H1 (cell line): ENCODE results near the gene HLA-DOB. TPM values are rescaled to one million over a fixed set of nuclear protein-coding genes. Genes with fewer than 3 reads are reported as not detected.
"Not testable (repeated sequence)": the region's sequence is repeated elsewhere in the genome, so short reads cannot be mapped to it uniquely, and the experiment has no call there.

ENCODE experiments used
- CTCF ChIA-PET: fragments of 300-600 bp; sonication (Branson Sonifier 250); formaldehyde crosslinking; loops from one replicate; lab custom pipeline; 2021; ENCODE audit not compliant: partially characterized antibody; lab: Charles Lee
- POLR2A ChIA-PET: fragments of 300-600 bp; sonication (Branson Sonifier 250); formaldehyde crosslinking; loops from one replicate; lab custom pipeline; 2021; ENCODE audit warnings: inconsistent platforms; ENCODE audit not compliant: partially characterized antibody; lab: Charles Lee
- DNase-seq, 2 experiments: peaks; one replicate each; pipeline versions ENCODE4 v3.0.0 to v3.0.0-alpha.2; 2010 to 2022; ENCODE audit warnings: low spot score in 2 of 2, low read depth in 1 of 2, mixed read lengths in 1 of 2
- FAIRE-seq: peaks from 2 replicates; lab custom pipeline; 2011; peaks lifted over from hg19 to GRCh38; lab: Jason Lieb, UNC
- H2AFZ ChIP-seq: 2 replicates; pipeline ENCODE4 v1.8.1; 2012; ENCODE audit warnings: low read length, inconsistent platforms
- H2AK5ac ChIP-seq: 2 replicates; pipeline ENCODE4 v1.6.1; 2013; ENCODE audit warnings: low read depth, low read length
- H2BK120ac ChIP-seq: replicated peaks from 2 replicates; pipeline ENCODE3; 2013; ENCODE audit warnings: low read depth, low read length, inconsistent platforms
- H2BK12ac ChIP-seq: 2 replicates; pipeline ENCODE4 v1.6.1; 2013; ENCODE audit warnings: low read depth, low read length
- H2BK15ac ChIP-seq: 2 replicates; pipeline ENCODE4 v1.6.1; 2013; ENCODE audit warnings: low read length
- H2BK20ac ChIP-seq: 2 replicates; pipeline ENCODE4 v1.6.1; 2013; ENCODE audit warnings: low read length
- H2BK5ac ChIP-seq: 2 replicates; pipeline ENCODE4 v1.6.1; 2013; ENCODE audit warnings: low read depth, low read length
- H3K14ac ChIP-seq: 2 replicates; pipeline ENCODE4 v1.6.1; 2013; ENCODE audit warnings: inconsistent platforms; ENCODE audit not compliant: insufficient read length
- H3K18ac ChIP-seq: 2 replicates; pipeline ENCODE4 v1.6.1; 2013; ENCODE audit warnings: low read length; ENCODE audit errors: extremely low read depth
- H3K23ac ChIP-seq: 2 replicates; pipeline ENCODE4 v1.6.1; 2013; ENCODE audit warnings: inconsistent platforms; ENCODE audit not compliant: insufficient read length
- H3K23me2 ChIP-seq: 2 replicates; pipeline ENCODE4 v1.6.1; 2013; ENCODE audit warnings: low read depth, low read length
- H3K27ac ChIP-seq: 2 replicates; pipeline ENCODE4 v1.6.1; 2011; ENCODE audit warnings: low read depth, low read length, inconsistent platforms
- H3K27me3 ChIP-seq, 4 experiments: replicated peaks in 1 of 4; 1 replicate in 1 of 4; 2 replicates in 3 of 4; pipeline versions ENCODE4 v1.6.1 to v1.8.1; 2011 to 2013; ENCODE audit warnings: low read length in 3 of 4, mild to moderate bottlenecking in 3 of 4, inconsistent platforms in 2 of 4, mixed read lengths in 2 of 4, moderate library complexity in 1 of 4; ENCODE audit not compliant: control insufficient read depth in 3 of 4, insufficient read depth in 3 of 4; ENCODE audit errors: extremely low read depth in 1 of 4
- H3K36me3 ChIP-seq, 4 experiments: 2 replicates each; pipeline versions ENCODE4 v1.6.1 to v1.8.1; 2011 to 2013; ENCODE audit warnings: mild to moderate bottlenecking in 4 of 4, low read length in 3 of 4, moderate library complexity in 2 of 4, control low read depth in 1 of 4, inconsistent platforms in 1 of 4; ENCODE audit not compliant: insufficient read depth in 4 of 4, control insufficient read depth in 2 of 4
- H3K4ac ChIP-seq: replicated peaks from 2 replicates; pipeline ENCODE3; 2013; ENCODE audit warnings: low read length, low read depth, mixed read lengths, inconsistent platforms; ENCODE audit not compliant: insufficient read length
- H3K4me1 ChIP-seq, 4 experiments: replicated peaks in 1 of 4; 1 replicate in 1 of 4; 2 replicates in 3 of 4; pipeline versions ENCODE4 v1.6.1 to v1.8.1; 2011 to 2013; ENCODE audit warnings: low read length in 3 of 4, inconsistent platforms in 2 of 4, mixed read lengths in 1 of 4; ENCODE audit not compliant: insufficient read depth in 4 of 4, control insufficient read depth in 3 of 4
- H3K4me2 ChIP-seq, 2 experiments: 2 replicates each; pipeline versions ENCODE4 v1.6.1 to v1.8.1; 2011 to 2013; ENCODE audit warnings: low read depth in 2 of 2, low read length in 2 of 2, control low read depth in 1 of 2, inconsistent platforms in 1 of 2, mild to moderate bottlenecking in 1 of 2; ENCODE audit not compliant: insufficient read depth in 1 of 2
- H3K4me3 ChIP-seq, 4 experiments: fragments of 200-600, 300-600 bp in 1 of 4; sonication (generic), shearing (Covaris generic), sonication (Bioruptor Twin) in 1 of 4; 2 replicates each; pipeline versions ENCODE4 v1.5.1 to v1.8.1; 2011 to 2016; ENCODE audit warnings: low read length in 4 of 4, low read depth in 3 of 4, control low read depth in 2 of 4, inconsistent platforms in 2 of 4, mild to moderate bottlenecking in 2 of 4, mixed read lengths in 1 of 4, moderate library complexity in 1 of 4; ENCODE audit not compliant: insufficient read depth in 2 of 4; ENCODE audit errors: extremely low read depth in 1 of 4
- H3K56ac ChIP-seq: replicated peaks from 2 replicates; pipeline ENCODE3; 2013; ENCODE audit warnings: low read depth, mild to moderate bottlenecking, mixed read lengths, low read length, inconsistent platforms; ENCODE audit not compliant: insufficient read length
- H3K79me1 ChIP-seq: 2 replicates; pipeline ENCODE4 v1.6.1; 2013; ENCODE audit warnings: low read depth, low read length, control low read depth
- H3K79me2 ChIP-seq, 2 experiments: 2 replicates each; pipeline versions ENCODE4 v1.6.1 to v1.8.1; 2012 to 2013; ENCODE audit warnings: low read length in 2 of 2, mild to moderate bottlenecking in 2 of 2, inconsistent platforms in 1 of 2; ENCODE audit not compliant: insufficient read depth in 2 of 2, control insufficient read depth in 1 of 2
- H3K9ac ChIP-seq, 4 experiments: replicated peaks in 1 of 4; 1 replicate in 1 of 4; 2 replicates in 3 of 4; pipeline versions ENCODE4 v1.6.1 to v1.8.1; 2011 to 2013; ENCODE audit warnings: low read depth in 3 of 4, low read length in 3 of 4, control low read depth in 2 of 4, mild to moderate bottlenecking in 2 of 4, moderate library complexity in 2 of 4, inconsistent platforms in 1 of 4; ENCODE audit errors: extremely low read depth in 1 of 4
- H3K9me3 ChIP-seq, 2 experiments: 2 replicates each; pipeline versions ENCODE4 v1.6.1 to v1.8.1; 2012 to 2013; ENCODE audit warnings: mild to moderate bottlenecking in 2 of 2, moderate library complexity in 2 of 2, control low read depth in 1 of 2, inconsistent platforms in 1 of 2, low read depth in 1 of 2, low read length in 1 of 2, mixed read lengths in 1 of 2; ENCODE audit not compliant: insufficient read depth in 2 of 2
- H4K20me1 ChIP-seq, 2 experiments: replicated peaks in 1 of 2; 2 replicates each; pipeline versions ENCODE3 to v1.8.1; 2011 to 2013; ENCODE audit warnings: inconsistent platforms in 2 of 2, low read length in 2 of 2, mild to moderate bottlenecking in 1 of 2; ENCODE audit not compliant: insufficient read depth in 2 of 2, control insufficient read depth in 1 of 2
- H4K5ac ChIP-seq: 2 replicates; pipeline ENCODE4 v1.6.1; 2013; ENCODE audit warnings: low read length, low read depth, mixed read lengths, inconsistent platforms; ENCODE audit not compliant: insufficient read length
- H4K8ac ChIP-seq: 2 replicates; pipeline ENCODE4 v1.8.0; 2013; ENCODE audit warnings: mild to moderate bottlenecking, moderate library complexity, low read length, inconsistent platforms; ENCODE audit not compliant: insufficient read depth; ENCODE audit errors: extremely low read depth
- H4K91ac ChIP-seq: replicated peaks from 2 replicates; pipeline ENCODE3; 2013; ENCODE audit warnings: low read length, mixed read lengths, inconsistent platforms; ENCODE audit not compliant: insufficient read length
- polyA plus RNA-seq, 7 experiments: library from polyadenylated mRNA; depleted of rRNA in 3 of 7; stranded (reverse) in 5 of 7; unstranded in 2 of 7; fragments of >200 nt in 5 of 7; fragments of 200-250 nt in 2 of 7; gene quantifications; 1 replicate in 5 of 7; 2 replicates in 1 of 7; 4 replicates in 1 of 7; pipeline versions ENCODE4 v1.2.1 to v1.2.3, GENCODE V29; 2011 to 2013; ENCODE audit warnings: missing spikeins in 2 of 7, mixed read lengths in 2 of 7
- total RNA-seq: library from RNA; stranded (reverse); fragmentation: NEBNext Ultra II Directional; extraction: Animal tissue kit (Norgen Biotek cat#: 25700); gene quantifications from 2 replicates; pipeline ENCODE4 v1.2.1, GENCODE V29; 2021

Gene HLA-DOB
- total and polyA plus RNA-seq, 2 of the 8 experiments (the other 6 are each of a cell fraction or from before 2014, with no cell fraction given), result 0.35 TPM; not detected in 1

GRCh38 chr6:32782923-32783322 is 33.9 kb downstream of the HLA-DOB start:
- H3K14ac ChIP-seq, POLR2A ChIA-PET, H4K5ac ChIP-seq, H3K56ac ChIP-seq, H4K91ac ChIP-seq, DNase-seq, H2AK5ac ChIP-seq, H3K23ac ChIP-seq, FAIRE-seq, H2BK15ac ChIP-seq, H3K27me3 ChIP-seq, H2AFZ ChIP-seq, H2BK120ac ChIP-seq, H3K27ac ChIP-seq, H2BK20ac ChIP-seq, H2BK5ac ChIP-seq, H3K4me3 ChIP-seq, H3K79me1 ChIP-seq, H3K4ac ChIP-seq, H3K4me2 ChIP-seq, H3K18ac ChIP-seq, H2BK12ac ChIP-seq, H3K79me2 ChIP-seq, H4K20me1 ChIP-seq, H3K4me1 ChIP-seq, H3K36me3 ChIP-seq, H3K23me2 ChIP-seq, CTCF ChIA-PET, H3K9me3 ChIP-seq, H3K9ac ChIP-seq, H4K8ac ChIP-seq: not testable (repeated sequence)
